H9 (cell line): ENCODE data around the gene NOTCH2NLA. TPM values are rescaled to one million over a fixed set of nuclear protein-coding genes. Genes with fewer than 3 reads are reported as not detected.
"Not testable (repeated sequence)": the region's sequence is repeated elsewhere in the genome, so short reads cannot be mapped to it uniquely, and the experiment has no call there.

Source experiments
- DNase-seq: peaks from one replicate; pipeline ENCODE4 v3.0.0-alpha.2; 2017
- H2AFZ ChIP-seq: one replicate; pipeline ENCODE4 v1.6.1; 2013; ENCODE audit warnings: mild to moderate bottlenecking, low read length, control low read depth, moderate library complexity
- H2AK5ac ChIP-seq: 2 replicates; pipeline ENCODE4 v1.6.1; 2013; ENCODE audit warnings: low read length, control low read depth, mixed read lengths; ENCODE audit not compliant: insufficient read length
- H2BK120ac ChIP-seq: one replicate; pipeline ENCODE4 v1.6.1; 2013; ENCODE audit warnings: low read depth, mild to moderate bottlenecking, low read length, control low read depth, inconsistent platforms; ENCODE audit not compliant: poor library complexity, severe bottlenecking
- H2BK12ac ChIP-seq: 2 replicates; pipeline ENCODE4 v1.6.1; 2013; ENCODE audit warnings: low read length, control low read depth, mixed read lengths, low read depth; ENCODE audit not compliant: insufficient read length
- H2BK15ac ChIP-seq: 2 replicates; pipeline ENCODE4 v1.6.1; 2013; ENCODE audit warnings: low read depth, low read length, control low read depth
- H2BK20ac ChIP-seq: one replicate; pipeline ENCODE4 v1.6.1; 2013; ENCODE audit warnings: low read depth, mild to moderate bottlenecking, low read length, control low read depth, inconsistent platforms; ENCODE audit not compliant: poor library complexity, severe bottlenecking
- H2BK5ac ChIP-seq: 2 replicates; pipeline ENCODE4 v1.6.1; 2013; ENCODE audit warnings: low read length, control low read depth, mixed read lengths; ENCODE audit not compliant: insufficient read length
- H3K14ac ChIP-seq: 2 replicates; pipeline ENCODE4 v1.6.1; 2013; ENCODE audit warnings: low read length, control low read depth; ENCODE audit not compliant: insufficient read depth
- H3K18ac ChIP-seq: 2 replicates; pipeline ENCODE4 v1.6.1; 2013; ENCODE audit warnings: low read depth, mild to moderate bottlenecking, mixed read lengths, low read length, control low read depth; ENCODE audit not compliant: insufficient read length
- H3K23ac ChIP-seq: 2 replicates; pipeline ENCODE4 v1.6.1; 2013; ENCODE audit warnings: low read length, control low read depth, mixed read lengths, low read depth; ENCODE audit not compliant: insufficient read length
- H3K23me2 ChIP-seq: 2 replicates; pipeline ENCODE4 v1.6.1; 2013; ENCODE audit warnings: low read depth, mild to moderate bottlenecking, mixed read lengths, low read length, control low read depth; ENCODE audit not compliant: insufficient read length, poor library complexity, severe bottlenecking
- H3K27ac ChIP-seq: 2 replicates; pipeline ENCODE4 v1.5.1; 2013; ENCODE audit warnings: low read length, control low read depth, mixed read lengths, low read depth; ENCODE audit not compliant: insufficient read length
- H3K27me3 ChIP-seq: 2 replicates; pipeline ENCODE4 v1.6.1; 2013; ENCODE audit warnings: low read length, control low read depth, inconsistent platforms; ENCODE audit not compliant: insufficient read depth
- H3K4ac ChIP-seq: 2 replicates; pipeline ENCODE4 v1.6.1; 2013; ENCODE audit warnings: low read depth, mild to moderate bottlenecking, control low read depth, inconsistent platforms, low read length, moderate library complexity
- H3K4me1 ChIP-seq: 2 replicates; pipeline ENCODE4 v1.6.1; 2013; ENCODE audit warnings: low read length, control low read depth, inconsistent platforms; ENCODE audit not compliant: insufficient read depth
- H3K4me2 ChIP-seq: 2 replicates; pipeline ENCODE4 v1.6.1; 2013; ENCODE audit warnings: low read length, control low read depth, mixed read lengths; ENCODE audit not compliant: insufficient read length, insufficient read depth
- H3K56ac ChIP-seq: 2 replicates; pipeline ENCODE4 v1.6.1; 2013; ENCODE audit warnings: low read depth, mild to moderate bottlenecking, mixed read lengths, low read length, control low read depth; ENCODE audit not compliant: insufficient read length
- H3K79me1 ChIP-seq: 2 replicates; pipeline ENCODE4 v1.6.1; 2013; ENCODE audit warnings: low read depth, mild to moderate bottlenecking, moderate library complexity, low read length, control low read depth, inconsistent platforms; ENCODE audit not compliant: insufficient read depth, poor library complexity, severe bottlenecking
- H3K79me2 ChIP-seq: 2 replicates; pipeline ENCODE4 v1.6.1; 2013; ENCODE audit warnings: low read length, control low read depth, inconsistent platforms; ENCODE audit not compliant: insufficient read depth
- H3K9ac ChIP-seq: 2 replicates; pipeline ENCODE4 v1.6.1; 2013; ENCODE audit warnings: low read length, control low read depth, mixed read lengths; ENCODE audit not compliant: insufficient read length; ENCODE audit errors: extremely low read depth
- H3K9me3 ChIP-seq: one replicate; pipeline ENCODE4 v1.6.1; 2013; ENCODE audit warnings: low read depth, low read length, inconsistent platforms; ENCODE audit not compliant: control insufficient read depth
- H3T11ph ChIP-seq: one replicate; pipeline ENCODE4 v1.6.1; 2013; ENCODE audit warnings: mild to moderate bottlenecking, low read length, control low read depth, inconsistent platforms
- H4K20me1 ChIP-seq: one replicate; pipeline ENCODE4 v1.6.1; 2013; ENCODE audit not compliant: control insufficient read depth, insufficient read length, insufficient read depth
- H4K5ac ChIP-seq: 2 replicates; pipeline ENCODE4 v1.6.1; 2013; ENCODE audit warnings: low read depth, mild to moderate bottlenecking, mixed read lengths, low read length, control low read depth; ENCODE audit not compliant: insufficient read length
- H4K8ac ChIP-seq: replicated peaks from 2 replicates; pipeline ENCODE4 v1.6.1; 2013; ENCODE audit warnings: low read length, control low read depth, mixed read lengths, low read depth; ENCODE audit not compliant: insufficient read length
- H4K91ac ChIP-seq: 2 replicates; pipeline ENCODE4 v1.6.1; 2013; ENCODE audit warnings: low read depth, mild to moderate bottlenecking, moderate library complexity, mixed read lengths, low read length, control low read depth; ENCODE audit not compliant: insufficient read length
- H3K27ac Mint-ChIP-seq, 3 experiments: 2 replicates in 2 of 3; 3 replicates in 1 of 3; pipeline ENCODE4 v1.8.0; 2020 to 2021; ENCODE audit warnings: mixed read lengths in 3 of 3, mild to moderate bottlenecking in 1 of 3, moderate library complexity in 1 of 3
- H3K27me3 Mint-ChIP-seq: 2 replicates; pipeline ENCODE4 v1.8.0; 2021; ENCODE audit warnings: low read depth, mild to moderate bottlenecking, moderate library complexity, mixed read lengths
- H3K36me3 Mint-ChIP-seq, 3 experiments: 2 replicates in 2 of 3; 3 replicates in 1 of 3; pipeline ENCODE4 v1.8.0; 2020 to 2021; ENCODE audit warnings: low read depth in 3 of 3, mixed read lengths in 3 of 3; ENCODE audit not compliant: insufficient read depth in 1 of 3
- H3K4me1 Mint-ChIP-seq, 2 experiments: 2 replicates each; pipeline ENCODE4 v1.8.0; 2020; ENCODE audit warnings: mixed read lengths in 2 of 2
- H3K4me3 Mint-ChIP-seq, 2 experiments: 2 replicates in 1 of 2; 3 replicates in 1 of 2; pipeline ENCODE4 v1.8.0; 2020 to 2021; ENCODE audit warnings: mild to moderate bottlenecking in 2 of 2, mixed read lengths in 2 of 2, moderate library complexity in 1 of 2
- H3K9me3 Mint-ChIP-seq, 2 experiments: 2 replicates in 1 of 2; 3 replicates in 1 of 2; pipeline ENCODE4 v1.8.0; 2020; ENCODE audit warnings: mild to moderate bottlenecking in 2 of 2, mixed read lengths in 2 of 2, moderate library complexity in 1 of 2
- WGBS: extraction: QIAGEN DNeasy Blood & Tissue Kit; methylation state at CpG from one replicate; pipeline ENCODE4 v1.1.7; 2013; ENCODE audit warnings: missing lambda C conversion rate, low lambda C conversion rate, mixed read lengths; ENCODE audit not compliant: insufficient read length; ENCODE audit errors: extremely low coverage; 5-methylcytosine and 5-hydroxymethylcytosine counted together
- total RNA-seq: library from RNA; stranded (reverse); gene quantifications from 2 replicates; pipeline ENCODE4 v1.2.1, GENCODE V29; 2021

Gene NOTCH2NLA
- total RNA-seq, 1 experiment from 2014 or later, result 9.9 TPM

GRCh38 chr1:146260006-146260730 lies 31.3 kb upstream of the NOTCH2NLA start:
- not testable (repeated sequence) for H2AFZ ChIP-seq, H3K4ac ChIP-seq, H2BK15ac ChIP-seq, H3K23me2 ChIP-seq, H3K27me3 Mint-ChIP-seq, H3K36me3 Mint-ChIP-seq, H3K9ac ChIP-seq, H2BK12ac ChIP-seq, H3K9me3 Mint-ChIP-seq, H3K4me3 Mint-ChIP-seq, H3T11ph ChIP-seq, H4K5ac ChIP-seq, H2BK20ac ChIP-seq, H3K27ac Mint-ChIP-seq, DNase-seq, H3K79me1 ChIP-seq, H3K27me3 ChIP-seq, H3K4me1 Mint-ChIP-seq, H3K9me3 ChIP-seq, H3K18ac ChIP-seq, H4K91ac ChIP-seq, H3K23ac ChIP-seq, H2BK5ac ChIP-seq, H2BK120ac ChIP-seq, H3K4me2 ChIP-seq, H4K20me1 ChIP-seq, H4K8ac ChIP-seq, H2AK5ac ChIP-seq, H3K4me1 ChIP-seq, H3K14ac ChIP-seq, H3K27ac ChIP-seq, H3K56ac ChIP-seq, H3K79me2 ChIP-seq
- WGBS, result no CpG with 5 or more reads among the region's 8 CpGs

GRCh38 chr1:146257992-146258552 lies 29.3 kb upstream of the NOTCH2NLA start:
- H3K4me3 Mint-ChIP-seq, H3K4me2 ChIP-seq, H3K23ac ChIP-seq, H3K4ac ChIP-seq, H2BK20ac ChIP-seq, H3K9me3 ChIP-seq, DNase-seq, H4K20me1 ChIP-seq, H3K36me3 Mint-ChIP-seq, H2BK120ac ChIP-seq, H3K9ac ChIP-seq, H3K79me2 ChIP-seq, H3K4me1 Mint-ChIP-seq, H3K14ac ChIP-seq, H3K56ac ChIP-seq, H3K18ac ChIP-seq, H3K27me3 ChIP-seq, H2BK15ac ChIP-seq, H3K27me3 Mint-ChIP-seq, H4K5ac ChIP-seq, H4K91ac ChIP-seq, H3K23me2 ChIP-seq, H3K4me1 ChIP-seq, H3K9me3 Mint-ChIP-seq, H3K27ac ChIP-seq, H2AFZ ChIP-seq, H3T11ph ChIP-seq, H3K27ac Mint-ChIP-seq, H2BK5ac ChIP-seq, H3K79me1 ChIP-seq, H2AK5ac ChIP-seq, H4K8ac ChIP-seq, H2BK12ac ChIP-seq: not testable (repeated sequence)
- no CpG with 5 or more reads among the region's 1 CpG for WGBS
